WTC11 (cell line): ENCODE data around the gene KLK12. TPM values are rescaled to one million over a fixed set of nuclear protein-coding genes. Genes with fewer than 3 reads are reported as not detected.

Experiments
- ARID4B ChIP-seq: sonication (generic); formaldehyde crosslinking; IDR thresholded peaks from 2 replicates; pipeline ENCODE4 v1.8.0; 2023; ENCODE audit warnings: missing genetic modification reagents, mild to moderate bottlenecking, borderline replicate concordance
- ATF3 ChIP-seq: sonication (generic); formaldehyde crosslinking; conservative IDR thresholded peaks from 2 replicates; pipeline ENCODE4 v1.8.1; 2022; ENCODE audit warnings: mild to moderate bottlenecking, missing genetic modification reagents
- CBFB ChIP-seq: sonication (generic); formaldehyde crosslinking; IDR thresholded peaks from 2 replicates; pipeline ENCODE4 v1.8.1; 2022; ENCODE audit warnings: mild to moderate bottlenecking, low read depth, missing genetic modification reagents
- CTCF ChIP-seq: fragments of 200-600 bp; IDR thresholded peaks from 2 replicates; pipeline ENCODE4 v1.8.0; 2022; ENCODE audit warnings: antibody characterized with exemption
- E2F5 ChIP-seq: sonication (generic); formaldehyde crosslinking; IDR thresholded peaks from 2 replicates; pipeline ENCODE4 v1.8.1; 2022; ENCODE audit warnings: mild to moderate bottlenecking, moderate library complexity, missing genetic modification reagents
- ETV6 ChIP-seq: sonication (generic); formaldehyde crosslinking; IDR thresholded peaks from 2 replicates; pipeline ENCODE4 v1.8.1; 2022; ENCODE audit warnings: mild to moderate bottlenecking, missing genetic modification reagents
- FOXK1 ChIP-seq: sonication (generic); formaldehyde crosslinking; IDR thresholded peaks from 2 replicates; pipeline ENCODE4 v1.8.0; 2022; ENCODE audit warnings: mild to moderate bottlenecking, moderate library complexity, missing genetic modification reagents
- HMGXB4 ChIP-seq: sonication (generic); formaldehyde crosslinking; IDR thresholded peaks from 2 replicates; pipeline ENCODE4 v1.8.1; 2023; ENCODE audit warnings: mild to moderate bottlenecking, moderate library complexity, missing genetic modification reagents
- JUN ChIP-seq: sonication (generic); formaldehyde crosslinking; IDR thresholded peaks from 2 replicates; pipeline ENCODE4 v1.8.0; 2023; ENCODE audit warnings: mild to moderate bottlenecking, missing genetic modification reagents
- MAX ChIP-seq: sonication (generic); formaldehyde crosslinking; IDR thresholded peaks from 2 replicates; pipeline ENCODE4 v1.8.0; 2022; ENCODE audit warnings: mild to moderate bottlenecking, missing genetic modification reagents
- NR2C2 ChIP-seq: sonication (generic); formaldehyde crosslinking; IDR thresholded peaks from 2 replicates; pipeline ENCODE4 v1.8.0; 2022; ENCODE audit warnings: mild to moderate bottlenecking, missing genetic modification reagents
- PRDM15 ChIP-seq: sonication (generic); formaldehyde crosslinking; IDR thresholded peaks from 2 replicates; pipeline ENCODE4 v1.8.0; 2022; ENCODE audit warnings: missing genetic modification reagents
- ZBTB21 ChIP-seq: sonication (generic); formaldehyde crosslinking; IDR thresholded peaks from 2 replicates; pipeline ENCODE4 v1.8.1; 2023; ENCODE audit warnings: mild to moderate bottlenecking, missing genetic modification reagents, borderline replicate concordance
- ZNF121 ChIP-seq: sonication (generic); formaldehyde crosslinking; IDR thresholded peaks from 2 replicates; pipeline ENCODE4 v1.8.0; 2023; ENCODE audit warnings: missing genetic modification reagents
- ZNF138 ChIP-seq: sonication (generic); formaldehyde crosslinking; conservative IDR thresholded peaks from 2 replicates; pipeline ENCODE4 v1.8.1; 2022; ENCODE audit warnings: mild to moderate bottlenecking, moderate library complexity, missing genetic modification reagents
- ZNF219 ChIP-seq: sonication (generic); formaldehyde crosslinking; IDR thresholded peaks from 2 replicates; pipeline ENCODE4 v1.8.0; 2023; ENCODE audit warnings: missing genetic modification reagents, mild to moderate bottlenecking, borderline replicate concordance
- ZNF263 ChIP-seq: sonication (generic); formaldehyde crosslinking; IDR thresholded peaks from 2 replicates; pipeline ENCODE4 v1.8.1; 2022; ENCODE audit warnings: low read depth, mild to moderate bottlenecking, moderate library complexity, missing genetic modification reagents
- ZNF416 ChIP-seq: fragments of 250-450 bp; sonication (Bioruptor Pico); IDR thresholded peaks from 2 replicates; pipeline ENCODE4 v1.9.0; 2021; ENCODE audit warnings: mild to moderate bottlenecking, inconsistent platforms
- ZNF423 ChIP-seq: fragments of 250-450 bp; sonication (Bioruptor Pico); IDR thresholded peaks from 2 replicates; pipeline ENCODE4 v2.1.2; 2022; ENCODE audit warnings: mild to moderate bottlenecking, moderate library complexity
- ZNF532 ChIP-seq: fragments of 250-450 bp; sonication (Bioruptor Pico); IDR thresholded peaks from 2 replicates; pipeline ENCODE4 v1.9.0; 2021; ENCODE audit warnings: mild to moderate bottlenecking, borderline replicate concordance
- total RNA-seq: library from RNA; stranded (reverse); gene quantifications from 3 replicates; pipeline ENCODE4 v1.2.3, GENCODE V29; 2021

KLK12 gene
- total RNA-seq, 1 experiment from 2014 or later, result not detected

GRCh38 chr19:51016798-51017683, 17.8 kb downstream of the KLK12 start (continued):
- TF ChIP-seq MAX (CRISPR knock-in tag) (peak; percentile 89), NR2C2 (CRISPR knock-in tag) (no peak), CTCF (peak; percentile 81), ETV6 (CRISPR knock-in tag) (no peak), ATF3 (CRISPR knock-in tag) (no peak), ARID4B (CRISPR knock-in tag) (0 out of 2 replicates have a peak, but pooled peaks have one; percentile 68), HMGXB4 (peak; percentile 89), E2F5 (CRISPR knock-in tag) (peak; percentile 64; the same call in 1 of the 2 replicates), ZNF423 (CRISPR knock-in tag) (0 out of 2 replicates have a peak, but pooled peaks have one; percentile 31), ZNF416 (CRISPR knock-in tag) (no peak), PRDM15 (peak; percentile 100), FOXK1 (CRISPR knock-in tag) (0 out of 2 replicates have a peak, but pooled peaks have one; percentile 29), ZBTB21 (CRISPR knock-in tag) (peak; percentile 57; the same call in 1 of the 2 replicates), ZNF121 (CRISPR knock-in tag) (0 out of 2 replicates have a peak, but pooled peaks have one; percentile 21), JUN (CRISPR knock-in tag) (no peak), ZNF263 (no peak), CBFB (CRISPR knock-in tag) (no peak), ZNF219 (CRISPR knock-in tag) (peak; percentile 36; the same call in 1 of the 2 replicates), ZNF532 (CRISPR knock-in tag) (no peak), ZNF138 (CRISPR knock-in tag) (no peak)
